Limb (tissue), 2 donors: ENCODE data around the gene MYL4.
"Not testable (repeated sequence)": the region's sequence is repeated elsewhere in the genome, so short reads cannot be mapped to it uniquely, and the experiment has no call there.

Source experiments
- DNase-seq, 2 donors: peaks; one replicate each; pipeline ENCODE4 v3.0.0-alpha.2; 2016; ENCODE audit errors: extremely low spot score in 2 of 2

Gene MYL4

DNA sequence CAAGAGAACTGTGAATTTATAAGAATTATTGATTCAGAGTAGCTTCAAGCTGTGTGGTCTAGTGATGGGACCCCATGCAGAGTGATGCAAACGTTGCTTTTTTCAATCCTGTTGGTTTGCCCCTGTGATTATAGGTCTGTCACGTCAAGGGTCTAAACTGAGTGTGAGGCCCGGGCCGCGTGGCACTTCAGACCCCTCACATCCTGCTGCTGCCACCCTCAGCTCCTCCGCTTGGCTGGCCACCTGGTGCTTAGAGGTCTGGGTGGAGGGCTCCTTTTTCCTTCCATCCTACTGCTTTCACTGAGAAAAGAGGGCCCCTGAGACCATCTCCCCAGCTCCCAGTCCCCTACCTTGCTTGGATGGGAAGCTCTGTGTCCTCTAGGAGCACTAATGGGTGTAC, 12.0 kb downstream of the MYL4 start:
- DNase-seq = no peak

DNA sequence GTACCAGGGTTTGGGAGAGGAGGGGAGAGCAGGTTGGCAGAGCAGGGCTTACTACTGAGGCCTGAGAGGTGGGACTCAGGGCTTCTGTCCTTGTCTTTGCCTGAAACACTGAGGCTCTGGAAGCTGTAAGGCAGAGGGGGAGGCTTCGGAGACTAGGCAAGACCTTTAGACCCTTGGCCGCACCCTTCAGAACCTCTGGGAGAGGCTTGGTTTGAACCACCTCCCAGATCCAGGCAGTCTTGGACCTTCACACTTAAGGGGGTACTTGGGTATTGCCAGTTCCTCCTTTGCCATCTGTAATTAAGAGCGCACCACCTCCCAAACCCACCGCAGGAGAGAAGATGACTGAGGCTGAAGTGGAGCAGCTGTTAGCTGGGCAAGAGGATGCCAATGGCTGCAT, 12.9 kb downstream of the MYL4 start:
- DNase-seq = no peak

DNA sequence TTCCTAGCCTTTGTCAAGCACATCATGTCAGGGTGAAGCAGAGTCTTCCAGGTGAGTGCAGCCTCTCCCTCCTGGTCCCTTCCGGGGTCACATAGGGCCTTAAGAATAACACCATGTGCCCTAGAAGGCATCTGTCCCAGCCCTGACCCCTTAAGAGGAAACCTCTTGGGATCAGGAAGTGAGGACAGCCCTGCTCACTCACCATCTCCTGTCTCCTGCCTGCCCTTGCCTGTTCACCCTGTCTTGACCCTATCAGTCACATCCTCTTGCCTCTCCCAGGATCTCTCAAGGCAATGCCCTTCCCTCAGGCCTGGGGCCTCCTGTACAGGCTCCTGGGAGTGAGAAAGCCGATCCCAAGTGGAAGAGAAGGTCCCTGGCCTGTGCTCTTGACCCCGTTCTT, 13.9 kb downstream of the MYL4 start:
- no peak for DNase-seq

DNA sequence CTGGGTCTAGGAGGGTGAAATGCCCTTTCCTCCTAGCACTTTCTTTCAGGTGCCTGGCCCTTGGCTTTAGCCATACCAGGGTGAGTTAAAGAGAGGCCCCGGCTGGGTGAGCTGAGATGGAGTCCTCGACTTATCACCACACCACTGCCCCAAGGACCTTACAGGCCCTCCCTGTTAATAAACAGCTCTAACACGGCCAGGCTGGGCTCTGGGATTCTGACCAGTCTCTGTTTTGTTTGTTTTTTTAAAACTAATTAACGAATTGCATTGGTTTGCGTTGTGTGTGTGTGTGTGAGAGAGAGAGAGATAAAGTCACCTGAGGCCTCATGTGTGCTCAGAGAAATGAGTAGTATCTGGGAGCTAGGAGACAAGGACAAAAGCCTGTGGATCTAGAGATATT, 14.3 kb downstream of the MYL4 start:
- DNase-seq = no peak

DNA sequence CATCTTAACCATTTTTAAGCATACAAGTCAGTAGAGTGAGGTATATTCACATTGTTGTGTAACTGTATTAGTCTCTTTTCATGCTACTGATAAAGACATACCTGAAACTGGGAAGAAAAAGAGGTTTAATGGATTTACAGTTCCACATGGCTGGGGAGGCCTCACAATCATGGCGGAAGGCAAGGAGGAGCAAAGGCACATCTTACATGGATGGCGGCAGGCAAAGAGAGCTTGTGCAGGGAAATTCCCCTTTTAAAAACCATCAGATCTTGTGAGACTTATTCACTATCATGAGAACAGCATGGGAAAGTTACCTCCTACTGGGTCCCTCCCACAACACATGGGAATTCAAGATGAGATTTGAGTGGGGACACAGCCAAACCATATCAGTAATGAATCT, 14.9 kb downstream of the MYL4 start:
- not testable (repeated sequence) for DNase-seq

DNA sequence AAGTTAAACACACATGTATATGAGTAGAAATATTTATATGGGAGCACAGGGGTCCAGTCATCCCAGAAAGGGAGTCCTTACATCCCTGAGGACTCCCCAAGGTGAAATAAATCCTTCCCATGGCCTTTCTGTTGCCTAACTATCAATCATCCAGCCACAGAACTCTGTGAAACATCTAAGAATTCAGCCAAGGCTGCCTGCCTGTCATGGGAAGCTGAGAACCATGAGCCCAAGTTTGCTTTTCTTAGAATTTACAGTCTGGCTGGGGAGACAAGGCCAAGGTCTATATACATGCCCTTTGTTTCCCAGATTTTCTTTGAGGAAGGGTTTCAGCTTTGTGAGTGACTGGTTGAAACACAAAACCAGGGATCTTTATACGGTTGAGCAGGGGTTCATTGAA, 15.8 kb downstream of the MYL4 start:
- DNase-seq = no peak

DNA sequence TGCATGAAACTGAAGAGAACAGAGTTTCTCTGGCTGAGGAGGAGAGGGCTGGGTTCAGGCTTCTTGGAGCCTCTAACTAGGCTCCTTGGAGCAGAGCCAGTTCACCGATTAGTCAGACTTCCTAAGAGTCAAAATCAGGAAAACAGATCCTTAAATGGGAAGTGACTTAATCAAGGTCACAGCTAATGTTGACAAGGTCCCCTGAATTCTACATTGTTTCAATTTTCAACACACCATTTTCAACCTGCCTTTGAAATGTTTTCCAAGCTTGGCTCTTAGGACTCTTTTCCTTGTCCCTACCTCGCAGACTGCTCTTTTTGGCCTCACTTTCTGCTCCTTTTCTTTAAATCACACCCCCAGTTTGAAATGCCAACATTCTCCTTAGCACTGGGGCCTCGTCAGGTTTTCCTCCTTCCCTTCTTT, 16.3 kb downstream of the MYL4 start:
- peak in 1 of 2 donors; percentile 21 for DNase-seq

DNA sequence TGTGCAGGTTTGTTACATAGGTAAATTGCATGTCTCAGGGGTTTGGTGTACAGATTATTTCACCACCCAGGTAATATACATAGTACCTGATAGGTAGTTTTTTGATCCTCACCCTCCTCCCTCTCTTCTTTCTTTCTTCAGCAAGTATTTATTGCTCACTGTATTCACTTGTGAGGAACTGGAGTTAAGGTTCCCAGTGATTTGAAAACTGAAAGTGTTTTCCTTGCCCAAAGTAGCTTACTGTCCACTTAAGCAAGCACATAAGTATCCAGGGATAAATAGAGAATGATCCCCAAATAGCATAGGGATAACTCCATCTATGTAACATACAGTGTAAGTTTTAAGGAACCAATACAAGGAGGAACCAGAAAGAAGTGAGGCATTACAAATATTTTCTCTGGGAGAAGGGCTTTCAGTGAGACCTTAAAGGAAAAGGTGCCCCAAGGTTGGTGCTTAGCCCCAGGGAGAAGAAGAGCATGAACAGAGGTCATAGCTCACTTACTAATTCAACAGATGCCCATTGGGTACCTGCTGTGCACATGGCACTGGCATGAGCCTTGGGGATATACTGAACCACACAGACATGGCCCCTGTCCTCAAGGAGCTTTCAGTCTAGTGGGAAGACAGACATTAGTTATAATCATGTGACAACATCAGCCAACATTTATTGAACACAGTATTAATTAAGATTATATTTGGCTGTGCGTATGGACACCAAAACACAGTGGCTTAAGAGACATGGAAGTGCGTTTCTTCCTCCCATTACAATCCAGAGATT, 17.0 kb downstream of the MYL4 start:
- no peak for DNase-seq

DNA sequence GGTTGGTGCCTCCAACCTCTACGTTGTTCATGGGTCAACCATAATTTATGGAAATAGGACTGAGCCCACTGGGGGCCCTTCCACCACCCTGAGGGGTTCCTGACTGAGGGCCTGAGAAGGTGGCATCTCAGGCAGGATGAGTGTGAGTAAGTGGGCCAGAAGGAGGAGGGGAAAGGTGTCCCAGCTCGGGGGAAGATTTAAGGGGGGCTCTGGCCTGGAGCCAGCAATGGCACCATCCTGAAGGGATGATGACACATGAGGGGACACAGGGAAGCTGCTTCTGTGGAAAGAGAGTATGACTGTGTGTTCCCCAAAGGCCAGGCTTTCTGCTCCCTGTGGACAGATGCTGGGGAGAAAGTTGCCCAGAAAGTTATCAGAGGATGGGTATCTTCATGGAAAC, 18.7 kb downstream of the MYL4 start:
- DNase-seq = no peak

DNA sequence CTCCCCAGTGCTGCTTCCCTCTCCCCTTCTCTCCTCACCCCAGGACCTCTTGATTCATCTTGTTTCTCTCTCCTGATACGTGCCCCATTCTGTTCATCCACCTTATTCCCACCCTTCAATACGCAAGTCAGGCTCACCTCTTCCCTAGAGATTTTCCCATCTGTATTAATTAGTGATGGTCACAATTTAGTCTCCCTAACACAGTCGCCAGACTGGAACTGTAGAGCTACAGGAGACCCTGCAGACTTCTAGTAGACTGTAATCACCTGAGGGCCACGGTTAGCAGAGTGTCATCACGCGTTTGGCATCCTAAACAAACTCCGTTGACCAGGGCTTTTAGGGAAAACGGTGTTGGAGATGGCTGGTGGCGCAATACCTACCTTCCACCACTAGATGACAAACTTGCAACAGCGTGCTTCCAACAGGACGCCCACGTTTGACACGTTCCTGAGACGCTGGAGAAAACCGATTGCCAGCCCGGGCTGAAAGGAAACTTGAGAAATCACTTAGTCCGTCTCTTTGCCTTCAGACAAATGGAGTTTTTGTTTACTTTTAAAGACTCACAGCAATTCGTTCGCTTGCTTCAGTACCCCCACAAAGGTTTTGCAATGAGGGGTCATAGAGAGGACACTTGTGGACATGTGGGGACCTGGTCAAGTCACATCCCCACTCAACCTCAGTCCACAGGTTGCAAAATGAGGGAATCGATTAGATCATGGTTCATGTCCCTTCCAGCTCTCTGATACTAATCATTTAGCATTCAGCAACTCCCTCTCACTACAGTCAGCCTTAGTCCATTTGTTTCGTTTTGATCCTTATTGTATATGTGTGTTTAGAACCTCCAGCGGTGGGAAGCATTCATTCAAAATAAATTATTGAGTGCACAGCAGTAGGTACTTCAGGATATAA, 20.6 kb downstream of the MYL4 start:
- peak; percentile 85 to 89 for DNase-seq

DNA sequence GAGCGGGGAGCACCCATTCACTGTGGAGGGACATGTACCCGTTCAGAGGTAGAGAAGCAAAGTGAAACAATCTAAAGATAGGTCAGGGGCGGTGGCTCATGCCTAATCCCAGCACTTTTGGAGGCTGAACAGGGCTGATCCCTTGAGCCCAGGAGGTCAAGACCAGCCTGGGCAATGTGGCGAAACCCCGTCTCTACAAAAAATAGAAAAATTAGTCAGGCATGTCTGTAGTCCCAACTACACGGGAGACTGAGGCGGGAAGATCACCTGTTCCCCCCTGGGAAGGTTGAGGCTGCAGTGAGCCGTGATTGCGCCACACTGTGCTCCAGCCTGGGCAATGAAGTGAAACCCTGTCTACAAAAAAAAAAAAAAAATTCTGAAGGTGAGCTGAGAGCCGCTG, 21.7 kb downstream of the MYL4 start:
- DNase-seq = no peak

DNA sequence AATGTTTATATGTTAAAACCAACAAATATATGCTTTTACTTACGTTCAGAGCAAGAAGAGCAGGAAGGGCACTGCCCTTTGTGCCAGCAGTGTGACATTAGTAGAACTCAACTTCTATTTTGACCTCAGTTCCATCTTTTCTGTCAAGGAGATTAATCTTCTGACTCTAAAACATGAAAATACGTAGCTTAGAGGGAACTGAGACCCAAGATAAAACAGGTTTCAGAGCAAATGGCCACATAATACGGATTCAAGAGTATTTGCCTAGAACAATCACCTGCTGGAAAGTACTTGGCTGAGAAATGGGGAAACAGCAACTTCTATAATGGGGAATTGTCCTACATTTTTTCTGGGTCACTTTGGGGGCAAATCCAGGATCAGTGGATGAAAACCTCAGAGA, 22.2 kb downstream of the MYL4 start:
- no peak for DNase-seq

DNA sequence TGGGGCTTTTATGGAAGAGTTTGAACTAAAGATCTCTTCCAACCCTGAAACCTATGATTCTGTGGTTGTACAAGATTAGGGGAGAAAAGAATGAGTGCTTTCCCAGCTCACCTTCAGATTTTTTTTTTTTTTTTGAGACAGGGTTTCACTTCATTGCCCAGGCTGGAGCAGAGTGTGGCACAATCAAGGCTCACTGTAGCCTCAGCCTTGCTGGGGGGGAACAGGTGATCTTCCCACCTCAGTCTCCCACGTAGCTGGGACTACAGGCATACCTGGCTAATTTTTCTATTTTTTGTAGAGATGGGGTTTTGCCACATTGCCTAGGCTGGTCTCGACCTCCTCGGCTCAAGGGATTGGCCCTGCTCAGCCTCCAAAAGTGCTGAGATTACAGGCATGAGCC, 22.7 kb downstream of the MYL4 start:
- DNase-seq = no peak

DNA sequence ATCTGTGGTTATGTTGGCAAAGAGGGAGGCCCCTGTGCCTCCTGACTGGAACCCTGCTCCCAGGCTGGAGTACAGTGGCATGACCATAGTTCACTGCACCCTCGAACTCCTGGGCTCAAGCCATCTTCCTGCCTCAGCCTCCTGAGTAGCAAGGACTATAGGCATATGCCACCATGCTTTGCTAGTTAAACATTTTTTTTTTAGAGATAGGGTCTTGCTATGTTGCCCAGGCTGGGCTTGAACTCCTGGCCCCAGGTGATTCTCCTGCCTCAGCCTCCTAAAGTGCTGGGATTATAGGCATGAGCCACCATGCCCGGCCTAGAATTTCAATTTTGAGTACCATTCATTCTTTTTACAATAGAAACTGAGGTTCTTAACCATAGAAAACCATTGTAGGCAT, 23.3 kb downstream of the MYL4 start:
- DNase-seq = no peak

DNA sequence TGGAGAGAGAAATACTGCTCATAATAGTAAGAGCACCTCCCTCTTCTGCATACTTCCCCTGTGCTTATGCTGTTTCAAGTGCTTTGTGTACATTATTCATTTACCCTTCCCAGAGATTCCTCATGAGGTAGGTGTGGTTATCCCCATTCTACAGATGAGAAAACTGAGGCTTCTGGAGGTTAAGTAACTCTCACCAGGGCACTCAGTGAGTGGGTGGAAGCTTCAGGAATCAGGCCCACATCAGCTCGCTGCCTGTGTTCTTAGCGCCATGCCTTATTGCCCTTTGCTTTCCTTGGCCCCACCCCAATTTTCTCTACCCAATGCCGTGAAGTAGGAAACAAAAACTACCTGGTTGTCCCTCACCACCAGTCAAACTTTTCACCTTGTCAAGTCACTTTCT, 26.4 kb downstream of the MYL4 start:
- DNase-seq = no peak

DNA sequence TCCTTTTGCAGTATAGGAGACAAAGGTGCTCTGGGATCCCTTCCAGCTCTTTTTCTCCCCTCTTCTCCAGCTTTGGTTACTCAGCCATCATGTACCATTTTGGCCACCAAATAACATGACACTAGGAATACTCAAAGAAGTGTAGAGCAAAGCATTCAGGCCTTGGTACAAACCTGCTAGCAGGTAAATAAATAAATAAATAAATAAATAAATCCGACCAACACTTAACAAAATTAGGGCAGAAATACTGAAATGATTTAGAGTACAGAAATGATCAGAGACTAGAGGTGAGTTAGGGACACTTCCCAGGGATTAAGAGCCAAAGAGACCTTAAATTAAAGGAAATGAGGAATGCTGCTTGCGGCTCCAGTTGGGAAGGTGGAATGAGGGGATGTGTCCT, 26.8 kb downstream of the MYL4 start:
- no peak for DNase-seq

DNA sequence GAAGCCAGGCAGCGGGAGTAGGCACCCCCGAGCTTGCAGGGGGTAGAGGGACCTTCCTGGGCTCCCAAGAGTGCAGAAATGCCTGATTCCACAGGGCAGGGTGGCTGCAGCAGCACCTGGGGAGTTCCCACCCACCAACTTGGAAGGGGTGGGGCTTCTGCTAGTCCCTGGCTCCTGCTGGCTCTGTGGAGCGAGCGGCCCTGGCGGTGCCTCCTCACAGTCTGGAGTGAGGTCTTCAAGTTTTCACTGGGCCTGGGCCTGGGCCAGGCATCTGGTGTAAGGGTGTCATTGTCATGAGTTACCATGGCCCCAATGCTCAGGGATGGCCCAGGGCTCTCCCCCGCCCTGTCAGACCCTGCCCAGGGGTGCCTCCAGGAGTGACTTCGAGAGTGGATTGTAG, 28.7 kb downstream of the MYL4 start:
- no peak for DNase-seq

DNA sequence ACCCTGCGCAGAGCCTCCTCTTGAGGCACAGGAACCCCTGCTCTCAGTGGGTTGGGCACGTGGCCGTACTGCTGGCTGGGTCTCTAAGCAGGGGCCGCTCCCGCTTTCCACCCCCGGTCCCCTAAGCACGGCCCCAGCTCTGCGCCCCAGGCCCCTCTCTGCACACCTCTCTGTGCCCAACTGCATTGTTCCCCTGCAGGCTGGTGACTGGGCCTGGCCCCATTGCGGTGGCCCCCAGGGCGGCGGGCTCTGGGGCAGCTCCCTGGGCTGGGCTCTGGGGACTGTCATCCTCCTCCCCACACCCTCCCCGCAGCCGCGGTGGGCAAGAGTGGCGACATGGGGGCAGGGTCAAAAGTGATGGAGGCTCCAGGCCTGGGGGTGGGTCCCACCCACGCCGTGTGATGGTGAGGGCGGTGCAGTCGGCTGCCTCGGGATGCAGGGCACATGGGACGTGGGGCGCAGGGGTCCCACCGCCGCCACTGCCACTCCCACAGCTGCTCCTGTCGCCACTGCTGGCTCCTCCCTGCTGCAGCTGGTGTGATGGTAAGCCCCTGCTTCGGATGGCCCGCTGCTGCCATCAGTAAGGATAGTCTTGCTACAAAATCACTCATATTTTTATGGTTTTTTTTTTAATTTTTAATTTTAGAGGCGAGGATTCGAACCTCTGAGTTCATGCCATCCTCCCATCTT, 29.3 kb downstream of the MYL4 start:
- no peak for DNase-seq

DNA sequence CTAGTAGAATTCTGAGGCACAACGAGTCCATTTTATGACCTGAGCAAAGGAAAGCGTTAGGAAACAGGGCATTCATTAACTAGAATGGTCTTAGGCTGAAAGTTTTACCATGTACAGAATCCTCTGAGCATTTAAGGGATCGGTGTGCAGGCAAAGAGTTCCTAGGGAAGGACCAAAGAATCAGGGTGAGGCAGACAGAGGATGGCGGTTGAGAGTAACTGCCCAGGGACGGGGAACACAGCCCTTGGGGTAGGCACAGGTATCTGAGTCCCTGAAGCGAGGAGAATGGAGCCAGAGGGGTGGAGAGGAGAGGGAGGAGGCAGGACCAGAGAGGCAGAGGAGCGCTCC, 30.4 kb downstream of the MYL4 start:
- no peak for DNase-seq

DNA sequence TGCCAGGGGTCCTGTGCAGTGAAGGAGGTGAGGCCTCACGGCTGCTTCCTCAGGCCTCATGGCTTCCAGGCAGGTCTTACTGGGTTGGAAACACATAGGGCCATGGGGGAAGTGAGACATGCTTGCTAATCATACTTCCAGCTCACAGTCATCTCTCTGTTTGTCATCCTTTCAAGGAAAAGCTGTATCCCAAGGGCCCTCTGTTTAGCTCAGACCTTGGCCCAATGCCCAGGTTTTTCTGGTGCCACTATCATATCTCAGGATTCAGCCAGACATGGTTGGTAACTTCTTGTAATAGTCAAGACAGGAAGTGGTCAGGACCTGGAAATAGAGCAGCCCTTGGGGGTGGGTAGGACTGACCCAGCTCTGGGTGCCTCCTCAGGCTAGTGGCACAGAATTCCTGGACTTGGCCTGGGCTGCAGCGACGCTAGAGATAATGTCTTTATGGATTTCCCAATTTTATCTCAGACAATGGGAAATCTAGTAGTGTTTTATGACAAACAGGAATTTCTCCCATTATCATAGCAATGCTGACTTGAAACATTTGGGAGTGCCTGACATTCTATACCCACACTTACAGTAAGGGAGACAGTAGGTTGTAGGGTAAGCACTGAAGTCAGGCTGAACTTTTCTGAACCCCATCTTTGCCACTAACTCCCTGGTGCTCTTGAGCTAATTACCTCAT, 31.0 kb downstream of the MYL4 start:
- DNase-seq = peak in 1 of 2 donors; percentile 63

DNA sequence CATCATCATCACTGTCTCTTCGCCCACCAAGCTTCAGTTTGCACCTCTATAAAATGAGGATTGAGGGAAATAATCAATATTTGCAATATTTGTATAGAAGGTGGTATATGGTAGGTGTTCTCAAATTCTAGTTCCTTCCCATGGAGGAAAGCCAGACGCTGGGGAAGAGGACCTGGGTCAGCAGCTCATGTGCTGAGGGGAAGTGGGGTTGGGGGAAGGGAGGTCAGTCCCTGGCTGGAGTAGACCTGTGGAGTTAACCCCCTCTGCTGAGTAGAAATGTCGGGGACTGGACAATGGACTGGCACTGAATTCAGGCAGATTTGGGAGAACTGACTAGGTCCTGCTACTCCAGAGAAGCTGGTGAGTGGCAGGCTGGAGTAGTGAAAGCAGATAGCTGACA, 31.7 kb downstream of the MYL4 start:
- no peak for DNase-seq

DNA sequence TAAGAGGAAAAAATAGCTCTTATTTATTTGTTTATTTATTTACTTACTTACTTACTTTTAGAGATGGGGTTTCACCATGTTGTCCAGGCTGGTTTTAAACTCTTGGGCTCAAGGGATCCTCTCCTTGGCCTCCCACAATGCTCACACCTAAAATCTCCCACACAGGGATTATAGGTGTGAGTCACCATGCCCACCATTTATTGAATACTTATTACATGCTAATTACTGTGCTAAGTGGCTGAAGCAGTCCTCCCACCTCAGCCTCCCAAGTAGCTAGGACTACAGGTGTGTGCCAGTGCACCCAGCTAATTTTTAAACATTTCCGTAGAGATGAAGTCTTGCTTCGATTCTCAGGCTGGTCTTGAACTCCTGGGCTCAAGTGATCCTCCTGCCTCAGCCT, 33.5 kb downstream of the MYL4 start:
- no peak for DNase-seq
